A549 (cell line): ENCODE measurements around the gene DNAJC5G.

ENCODE experiments used
- CBX2 ChIP-seq: fragments of 200-600 bp; sonication (generic); IDR thresholded peaks from 2 replicates; pipeline ENCODE4 v1.6.1; 2016; ENCODE audit warnings: low read depth, mild to moderate bottlenecking, borderline replicate concordance
- CTCF ChIP-seq: fragments of >200 bp; sonication (Bioruptor Twin); formaldehyde crosslinking; IDR thresholded peaks from 3 replicates; pipeline ENCODE4 v1.5.1; 2016
- ELK1 ChIP-seq: fragments of 150-350 bp; IDR thresholded peaks from 2 replicates; pipeline ENCODE4 v1.6.1; 2014; ENCODE audit warnings: low read depth, mild to moderate bottlenecking, low read length
- EP300 ChIP-seq, 2 experiments: fragments of >200 bp; sonication (Bioruptor Twin); formaldehyde crosslinking; IDR thresholded peaks; 2 replicates in 1 of 2; 3 replicates in 1 of 2; pipeline ENCODE4 v1.6.1; 2016 to 2017
- NR3C1 ChIP-seq: fragments of >200 bp; sonication (Bioruptor Twin); formaldehyde crosslinking; IDR thresholded peaks from 3 replicates; pipeline ENCODE4 v1.6.1; 2017
- REST ChIP-seq: fragments of 200-600 bp; sonication (generic); IDR thresholded peaks from 2 replicates; pipeline ENCODE4 v1.6.1; 2016; ENCODE audit warnings: antibody characterized with exemption, mild to moderate bottlenecking, moderate library complexity

- no peak for TF ChIP-seq EP300 (IDR thresholded peaks at IDR 0.05)
- no peak for TF ChIP-seq REST
- TF ChIP-seq ELK1: no peak
- TF ChIP-seq NR3C1: no peak
- TF ChIP-seq CTCF: no peak
- no peak for TF ChIP-seq CBX2
These were observed 25.9 kb upstream of the DNAJC5G start for GRCh38 chr2:27249159-27249890.
